Transverse colon (tissue), 3 donors: ENCODE data around the gene NCOA5.

Source experiments
- CTCF ChIP-seq, 5 experiments: fragments of 200-600 bp in 3 of 5; fragments of 450-650 bp in 2 of 5; sonication (generic) in 3 of 5; IDR thresholded peaks; 1 replicate in 2 of 5; 2 replicates in 3 of 5; pipeline ENCODE4 v1.5.1; 2016 to 2017; ENCODE audit warnings: antibody characterized with exemption in 5 of 5, inconsistent platforms in 3 of 5, mild to moderate bottlenecking in 2 of 5, moderate library complexity in 1 of 5
- EP300 ChIP-seq: sonication (generic); formaldehyde crosslinking; IDR thresholded peaks from one replicate; pipeline ENCODE4 v1.6.1; 2017; ENCODE audit warnings: antibody characterized with exemption, low read depth
- POLR2A ChIP-seq: fragments of 450-650 bp; IDR thresholded peaks from one replicate; pipeline ENCODE4 v1.6.1; 2016; ENCODE audit warnings: antibody characterized with exemption, mild to moderate bottlenecking, moderate library complexity

GRCh38 chr20:46088409-46089166 is 1.2 kb downstream of the NCOA5 start:
- TF ChIP-seq CTCF (IDR thresholded peaks at IDR 0.05) (no peak), POLR2A (no peak), EP300 (no peak)
